HCT116 (cell line): ENCODE results near the gene THADA. TPM values are rescaled to one million over a fixed set of nuclear protein-coding genes. Genes with fewer than 3 reads are reported as not detected.

Source experiments
- ATAC-seq: fragments of 200-7000 bp; cut with Tn5 transposase; 2 replicates; pipeline ENCODE4 v1.9.1; 2020; ENCODE audit warnings: mild to moderate bottlenecking, moderate library complexity
- BruUV-seq: library from RNA; stranded (reverse); fragments of 400-500 nt; replicated peaks from 2 replicates; lab custom pipeline; 2021; lab: Mats Ljungman, UMichigan
- CTCF ChIA-PET: fragments of 300-600 bp; sonication (Branson Sonifier 250); formaldehyde crosslinking; loops from one replicate; lab custom pipeline; 2021; ENCODE audit warnings: antibody characterized with exemption; lab: Charles Lee
- POLR2A ChIA-PET: fragments of 300-600, 350-600 bp; sonication (Branson Sonifier 250); formaldehyde crosslinking; loops from one replicate; lab custom pipeline; 2021; ENCODE audit warnings: antibody characterized with exemption; lab: Charles Lee
- RAD21 ChIA-PET, 2 experiments: fragments of 300-600 bp; sonication (Branson Sonifier 250); formaldehyde crosslinking; loops; one replicate each; lab custom pipeline; 2023; ENCODE audit warnings: low total read pairs in 2 of 2; ENCODE audit not compliant: uncharacterized antibody in 2 of 2, unreplicated experiment in 2 of 2, low non-redundant PET in 1 of 2; lab: Charles Lee
- DNase-seq: peaks from one replicate; pipeline ENCODE4 v3.0.0-alpha.2; 2010; ENCODE audit warnings: low read depth, low spot score
- H2AFZ ChIP-seq: fragments of 200-600 bp; shearing (Covaris generic), sonication (generic); 2 replicates; pipeline ENCODE4 v1.6.1; 2017; ENCODE audit warnings: low read depth, mixed run types, mixed read lengths, antibody characterized with exemption, low read length; ENCODE audit not compliant: poor library complexity, severe bottlenecking
- H3K27ac ChIP-seq: 2 replicates; pipeline ENCODE4 v1.5.1; 2012; ENCODE audit warnings: low read depth, low read length
- H3K27me3 ChIP-seq: fragments of 200-600 bp; sonication (generic); 2 replicates; pipeline ENCODE4 v1.6.1; 2016; ENCODE audit warnings: mixed run types, low read length, mixed read lengths; ENCODE audit not compliant: insufficient read depth
- H3K36me3 ChIP-seq, 2 experiments: fragments of 200-500 bp in 1 of 2; fragments of 200-600 bp in 1 of 2; sonication (Bioruptor generic) in 1 of 2; sonication (generic) in 1 of 2; 2 replicates each; pipeline versions ENCODE4 v1.5.1 to v1.6.1; 2014 to 2016; ENCODE audit warnings: low read length in 2 of 2, inconsistent platforms in 1 of 2, mixed read lengths in 1 of 2, mixed run types in 1 of 2; ENCODE audit not compliant: insufficient read depth in 2 of 2, control insufficient read depth in 1 of 2
- H3K4me1 ChIP-seq, 2 experiments: fragments of 200-600 bp in 1 of 2; sonication (generic) in 1 of 2; 2 replicates each; pipeline versions ENCODE4 v1.5.1 to v1.6.1; 2012 to 2017; ENCODE audit warnings: low read length in 2 of 2, inconsistent platforms in 1 of 2, mild to moderate bottlenecking in 1 of 2, mixed read lengths in 1 of 2, mixed run types in 1 of 2, moderate library complexity in 1 of 2; ENCODE audit not compliant: insufficient read depth in 2 of 2, control insufficient read depth in 1 of 2
- H3K4me2 ChIP-seq: fragments of 200-600 bp; sonication (generic); 2 replicates; pipeline ENCODE4 v1.6.1; 2017; ENCODE audit warnings: mixed run types, low read length, mixed read lengths
- H3K4me3 ChIP-seq, 2 experiments: fragments of 200-600 bp in 1 of 2; sonication (generic) in 1 of 2; replicated peaks in 1 of 2; 2 replicates each; pipeline ENCODE4 v1.5.1; 2011 to 2016; ENCODE audit warnings: low read length in 2 of 2, control low read depth in 1 of 2, low read depth in 1 of 2, mild to moderate bottlenecking in 1 of 2, mixed read lengths in 1 of 2, mixed run types in 1 of 2
- H3K79me2 ChIP-seq: fragments of 200-600 bp; sonication (generic); 2 replicates; pipeline ENCODE4 v1.6.1; 2017; ENCODE audit warnings: mild to moderate bottlenecking, mixed run types, low read length, moderate library complexity, mixed read lengths; ENCODE audit not compliant: insufficient read depth
- H3K9ac ChIP-seq: fragments of 200-600 bp; sonication (generic); 2 replicates; pipeline ENCODE4 v1.6.1; 2016; ENCODE audit warnings: low read length, mixed read lengths
- H3K9me2 ChIP-seq: fragments of 200-600 bp; sonication (generic), shearing (Covaris generic); 2 replicates; pipeline ENCODE4 v1.6.1; 2017; ENCODE audit warnings: mixed run types, mild to moderate bottlenecking, moderate library complexity; ENCODE audit not compliant: insufficient read depth
- H3K9me3 ChIP-seq, 2 experiments: fragments of 200-500 bp in 1 of 2; fragments of 200-600 bp in 1 of 2; sonication (Bioruptor generic) in 1 of 2; sonication (generic) in 1 of 2; 2 replicates each; pipeline ENCODE4 v1.6.1; 2014 to 2017; ENCODE audit warnings: low read length in 2 of 2, mixed read lengths in 2 of 2, inconsistent platforms in 1 of 2, low read depth in 1 of 2, mild to moderate bottlenecking in 1 of 2, mixed run types in 1 of 2, moderate library complexity in 1 of 2; ENCODE audit not compliant: control insufficient read depth in 1 of 2, insufficient read depth in 1 of 2
- H4K20me1 ChIP-seq: fragments of 200-600 bp; sonication (generic), shearing (Covaris generic); 2 replicates; pipeline ENCODE4 v1.6.1; 2017; ENCODE audit warnings: mixed run types, mild to moderate bottlenecking, moderate library complexity; ENCODE audit not compliant: insufficient read depth
- CBX3 ChIP-seq: IDR thresholded peaks from 2 replicates; pipeline ENCODE4 v1.6.1; 2012; ENCODE audit warnings: low read depth
- CEBPB ChIP-seq: IDR thresholded peaks from 2 replicates; pipeline ENCODE4 v1.6.1; 2012; ENCODE audit warnings: low read depth
- CTCF ChIP-seq, 3 experiments: fragments of 200-600 bp in 1 of 3; sonication (generic) in 1 of 3; IDR thresholded peaks in 2 of 3; conservative IDR thresholded peaks in 1 of 3; 2 replicates each; pipeline ENCODE4 v1.5.1; 2012 to 2017; ENCODE audit warnings: low read depth in 2 of 3, low read length in 2 of 3, antibody characterized with exemption in 1 of 3, borderline replicate concordance in 1 of 3, control low read depth in 1 of 3, mild to moderate bottlenecking in 1 of 3, mixed read lengths in 1 of 3, mixed run types in 1 of 3, moderate library complexity in 1 of 3; ENCODE audit not compliant: insufficient read depth in 1 of 3
- EZH2phosphoT487 ChIP-seq: fragments of 200-600 bp; IDR thresholded peaks from 2 replicates; pipeline ENCODE4 v1.6.1; 2018; ENCODE audit warnings: antibody characterized with exemption, borderline replicate concordance
- JUND ChIP-seq: IDR thresholded peaks from 2 replicates; pipeline ENCODE4 v1.6.1; 2012
- POLR2A ChIP-seq: IDR thresholded peaks from 2 replicates; pipeline ENCODE4 v1.7.0; 2011; ENCODE audit warnings: borderline replicate concordance; ENCODE audit not compliant: insufficient read depth, insufficient read length; ENCODE audit errors: extremely low read depth
- RAD21 ChIP-seq: IDR thresholded peaks from 2 replicates; pipeline ENCODE4 v1.6.1; 2012; ENCODE audit warnings: low read depth, mild to moderate bottlenecking
- SIN3A ChIP-seq: IDR thresholded peaks from 2 replicates; pipeline ENCODE4 v1.6.1; 2012; ENCODE audit warnings: low read depth
- SP1 ChIP-seq: IDR thresholded peaks from 2 replicates; pipeline ENCODE4 v1.6.1; 2012; ENCODE audit warnings: low read depth
- SRF ChIP-seq: IDR thresholded peaks from 2 replicates; pipeline ENCODE4 v1.6.1; 2012; ENCODE audit warnings: low read depth
- TCF7L2 ChIP-seq: IDR thresholded peaks from 2 replicates; pipeline ENCODE4 v1.7.0; 2011; ENCODE audit warnings: borderline replicate concordance, inconsistent platforms; ENCODE audit not compliant: insufficient read depth, insufficient read length; ENCODE audit errors: extremely low read depth
- YY1 ChIP-seq: IDR thresholded peaks from 2 replicates; pipeline ENCODE4 v1.6.1; 2011; ENCODE audit warnings: low read length, low read depth, moderate library complexity, mild to moderate bottlenecking; ENCODE audit not compliant: insufficient replicate concordance; ENCODE audit errors: extremely low read depth
- intact Hi-C: fragments of 100-400 bp; cut with micrococcal nuclease; formaldehyde crosslinking; loops from 2 replicates; pipeline ENCODE4 v1.10.0; 2022
- total RNA-seq: library from RNA; stranded (reverse); gene quantifications from one replicate; pipeline ENCODE4 v1.2.1, GENCODE V29; 2021; ENCODE audit not compliant: unreplicated experiment
- TF ChIP-seq, protein P1 (sequence below): IDR thresholded peaks from 2 replicates; pipeline ENCODE4 v1.6.1; 2012
- TF ChIP-seq, protein P2 (sequence below): IDR thresholded peaks from 2 replicates; pipeline ENCODE4 v1.6.1; 2011; ENCODE audit warnings: mild to moderate bottlenecking, low read length, moderate library complexity; ENCODE audit not compliant: insufficient replicate concordance; ENCODE audit errors: extremely low read depth

The THADA gene
- total RNA-seq, 1 experiment from 2014 or later: 30.7 TPM

GRCh38 chr2:43312755-43313641, 282.8 kb downstream of the THADA start (continued):
- TF ChIP-seq RAD21 (0 out of 2 replicates have a peak, but pooled peaks have one; percentile 6), TCF7L2 (no peak), EZH2phosphoT487 (no peak), POLR2A (no peak), SRF (no peak)

DNA sequence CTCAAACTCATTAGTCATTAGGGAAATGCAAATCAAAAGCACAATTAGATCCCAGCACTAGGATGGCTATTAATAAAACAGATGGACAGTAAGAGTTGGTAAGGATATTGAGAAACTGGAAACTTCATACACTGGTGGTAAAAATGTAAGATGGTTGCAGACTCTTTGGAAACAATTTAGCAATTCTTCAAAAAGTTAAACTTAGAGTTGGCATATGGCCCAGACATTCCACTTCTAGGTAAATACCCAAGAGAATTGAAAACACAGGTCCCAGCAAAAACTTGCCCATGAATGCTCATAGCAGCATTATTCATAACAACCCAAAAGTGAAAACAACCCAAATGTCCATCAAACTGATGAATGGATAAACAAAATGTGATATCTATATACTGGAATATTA, 284.6 kb downstream of the THADA start:
- ChIA-PET RAD21 (no interaction called here), CTCF (no interaction called here), POLR2A (interaction anchor here (0.6 kb wide), 1 partner anchor 472 kb away, joined by 3 read pairs; no protein-coding TSS in a partner anchor)
- no peak overlapping the region for H3K9ac ChIP-seq
- BruUV-seq: no TSS peak
- no peaks in the 10 kb centered on the region for H3K27me3 ChIP-seq
- H3K79me2 ChIP-seq: no peaks in the 10 kb centered on the region
- H4K20me1 ChIP-seq: no peaks in the 10 kb centered on the region
- no peak overlapping the region for H3K27ac ChIP-seq
- H3K9me2 ChIP-seq: no peaks in the 10 kb centered on the region
- H3K36me3 ChIP-seq: no peaks in the 10 kb centered on the region
- intact Hi-C loops: no loop called here
- H3K4me1 ChIP-seq: peaks cover 11 to 42% of the 10 kb centered on the region in 2 experiments
- DNase-seq (no peak), ATAC-seq (no peak)
- TF ChIP-seq, protein P1, sequence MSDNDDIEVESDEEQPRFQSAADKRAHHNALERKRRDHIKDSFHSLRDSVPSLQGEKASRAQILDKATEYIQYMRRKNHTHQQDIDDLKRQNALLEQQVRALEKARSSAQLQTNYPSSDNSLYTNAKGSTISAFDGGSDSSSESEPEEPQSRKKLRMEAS: no peak
- 0 out of 2 replicates have a peak, but pooled peaks have one; percentile 18 for TF ChIP-seq CEBPB
- H3K4me3 ChIP-seq: no peak overlapping the region
- no peaks in the 10 kb centered on the region for H3K9me3 ChIP-seq
- H2AFZ ChIP-seq: no peak overlapping the region
- H3K4me2 ChIP-seq: no peak overlapping the region

DNA sequence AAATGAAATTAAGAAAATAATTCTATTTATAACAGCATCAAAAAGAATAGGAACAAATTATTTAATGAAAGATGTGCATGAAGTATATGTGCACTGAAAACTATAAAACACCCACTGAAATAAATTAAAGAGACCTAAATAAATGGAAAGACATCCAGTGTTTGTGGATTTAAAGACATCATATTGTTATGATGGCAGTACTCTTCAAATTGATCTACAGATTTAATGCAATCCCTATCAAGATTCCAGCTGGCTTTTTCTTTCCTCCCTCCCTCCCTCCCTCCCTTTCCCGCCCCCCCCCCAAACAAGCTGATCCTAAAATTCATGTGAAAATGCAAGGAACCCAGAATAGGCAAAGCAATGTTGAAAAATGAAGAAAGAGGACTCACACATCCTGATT, 285.9 kb downstream of the THADA start:
- Histone ChIP-seq H3K27me3 (no peaks in the 10 kb centered on the region), H4K20me1 (no peaks in the 10 kb centered on the region), H3K4me2 (no peak overlapping the region), H3K9me3 (no peaks in the 10 kb centered on the region), H3K4me3 (no peak overlapping the region), H2AFZ (no peak overlapping the region), H3K9ac (no peak overlapping the region), H3K9me2 (no peaks in the 10 kb centered on the region), H3K27ac (no peak overlapping the region), H3K4me1 (peaks cover 11 to 41% of the 10 kb centered on the region in 2 experiments), H3K79me2 (no peaks in the 10 kb centered on the region), H3K36me3 (no peaks in the 10 kb centered on the region)
- ATAC-seq: no peak
- ChIA-PET POLR2A (interaction anchor here (0.6 kb wide), 1 partner anchor 106 kb away, joined by 4 read pairs; no protein-coding TSS in a partner anchor), RAD21 (no interaction called here), CTCF (no interaction called here)
- no TSS peak for BruUV-seq
- intact Hi-C loops: no loop called here
- no peak for DNase-seq
- TF ChIP-seq, protein P2, sequence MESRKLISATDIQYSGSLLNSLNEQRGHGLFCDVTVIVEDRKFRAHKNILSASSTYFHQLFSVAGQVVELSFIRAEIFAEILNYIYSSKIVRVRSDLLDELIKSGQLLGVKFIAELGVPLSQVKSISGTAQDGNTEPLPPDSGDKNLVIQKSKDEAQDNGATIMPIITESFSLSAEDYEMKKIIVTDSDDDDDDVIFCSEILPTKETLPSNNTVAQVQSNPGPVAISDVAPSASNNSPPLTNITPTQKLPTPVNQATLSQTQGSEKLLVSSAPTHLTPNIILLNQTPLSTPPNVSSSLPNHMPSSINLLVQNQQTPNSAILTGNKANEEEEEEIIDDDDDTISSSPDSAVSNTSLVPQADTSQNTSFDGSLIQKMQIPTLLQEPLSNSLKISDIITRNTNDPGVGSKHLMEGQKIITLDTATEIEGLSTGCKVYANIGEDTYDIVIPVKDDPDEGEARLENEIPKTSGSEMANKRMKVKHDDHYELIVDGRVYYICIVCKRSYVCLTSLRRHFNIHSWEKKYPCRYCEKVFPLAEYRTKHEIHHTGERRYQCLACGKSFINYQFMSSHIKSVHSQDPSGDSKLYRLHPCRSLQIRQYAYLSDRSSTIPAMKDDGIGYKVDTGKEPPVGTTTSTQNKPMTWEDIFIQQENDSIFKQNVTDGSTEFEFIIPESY: no peak
- TF ChIP-seq SP1 (no peak), TCF7L2 (no peak), JUND (no peak), SIN3A (no peak), SRF (no peak), CTCF (IDR thresholded peaks at IDR 0.05 in 2 of 3, conservative IDR thresholded peaks at IDR 0.05 in 1 of 3; ENCODE audit: borderline replicate concordance in 1 of 3, insufficient read depth in 1 of 3, low read depth in 2 of 3, low read length in 2 of 3) (no peak), YY1 (no peak), CBX3 (no peak)
